Measurements from ENCODE around the gene MYBBP1A.

Gene MYBBP1A

DNA sequence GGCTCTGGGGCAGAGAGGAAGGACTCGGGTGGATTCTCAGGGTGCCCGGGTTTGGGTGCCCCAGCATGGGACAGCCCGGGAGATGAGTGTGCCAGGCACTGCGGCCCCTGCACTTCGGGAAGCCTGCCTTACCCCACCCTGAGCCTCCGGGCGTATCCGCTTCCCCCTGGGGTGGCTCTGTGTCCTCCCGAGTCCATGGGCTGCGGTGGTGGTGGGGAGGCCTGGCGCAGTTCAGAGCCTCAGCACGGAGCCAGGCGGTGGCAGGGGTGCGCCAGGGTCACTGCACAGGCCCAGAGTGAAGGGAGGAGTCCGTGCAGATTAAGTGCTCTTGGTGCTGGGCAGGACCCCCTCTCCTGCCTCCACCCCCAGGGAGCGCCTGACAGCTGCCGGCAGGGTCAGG is 20.7 kb downstream of the MYBBP1A start:
- no peak for DNase-seq

DNA sequence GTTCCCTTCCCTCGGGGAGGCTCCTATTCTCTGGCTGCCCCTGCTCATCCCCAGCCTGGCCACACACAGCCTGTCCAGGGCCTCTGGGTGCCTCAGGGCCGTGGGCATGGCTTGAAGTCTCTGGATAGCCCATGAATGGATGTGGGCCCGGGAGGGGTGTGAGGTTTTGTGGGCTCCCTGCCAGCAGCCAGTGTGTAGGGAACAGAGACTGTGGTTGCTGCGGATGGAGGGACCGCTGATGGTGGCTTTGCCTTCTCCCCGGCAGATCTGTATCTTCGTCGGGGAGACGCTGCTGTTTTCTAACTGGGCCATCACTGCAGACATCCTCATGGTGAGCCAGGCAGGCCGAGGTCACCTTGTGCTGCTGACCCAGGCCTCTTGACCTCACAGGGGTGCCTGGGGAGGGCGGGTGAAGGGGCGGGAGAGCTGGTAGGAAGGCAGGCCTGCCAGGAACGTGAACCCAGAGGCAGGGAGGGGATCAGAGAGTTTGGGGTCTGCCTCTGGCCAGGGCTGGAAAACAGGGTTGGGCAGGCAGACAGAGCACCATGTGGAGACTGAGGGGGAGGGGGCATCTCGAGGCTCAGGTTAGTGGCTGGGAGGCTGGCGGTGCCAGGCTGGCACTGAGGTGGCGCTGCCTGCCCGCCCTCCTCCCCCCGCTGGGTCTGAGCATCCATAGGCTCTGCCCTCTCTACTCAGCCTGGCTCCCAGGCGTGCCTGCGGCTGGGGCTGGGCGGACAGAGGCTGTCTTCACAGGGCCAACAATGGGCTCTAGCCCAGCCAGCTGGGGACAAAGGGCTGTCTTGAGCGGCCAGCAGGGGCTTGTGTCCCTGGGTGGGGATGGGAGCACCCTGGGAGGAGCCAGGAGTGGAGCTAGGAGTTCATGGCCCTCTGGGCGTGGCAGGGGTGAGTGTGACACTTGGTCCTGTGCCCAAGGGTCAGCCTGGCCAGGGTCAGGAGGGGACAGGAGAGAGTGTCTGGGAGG is 21.4 kb downstream of the MYBBP1A start:
- no peak for DNase-seq

DNA sequence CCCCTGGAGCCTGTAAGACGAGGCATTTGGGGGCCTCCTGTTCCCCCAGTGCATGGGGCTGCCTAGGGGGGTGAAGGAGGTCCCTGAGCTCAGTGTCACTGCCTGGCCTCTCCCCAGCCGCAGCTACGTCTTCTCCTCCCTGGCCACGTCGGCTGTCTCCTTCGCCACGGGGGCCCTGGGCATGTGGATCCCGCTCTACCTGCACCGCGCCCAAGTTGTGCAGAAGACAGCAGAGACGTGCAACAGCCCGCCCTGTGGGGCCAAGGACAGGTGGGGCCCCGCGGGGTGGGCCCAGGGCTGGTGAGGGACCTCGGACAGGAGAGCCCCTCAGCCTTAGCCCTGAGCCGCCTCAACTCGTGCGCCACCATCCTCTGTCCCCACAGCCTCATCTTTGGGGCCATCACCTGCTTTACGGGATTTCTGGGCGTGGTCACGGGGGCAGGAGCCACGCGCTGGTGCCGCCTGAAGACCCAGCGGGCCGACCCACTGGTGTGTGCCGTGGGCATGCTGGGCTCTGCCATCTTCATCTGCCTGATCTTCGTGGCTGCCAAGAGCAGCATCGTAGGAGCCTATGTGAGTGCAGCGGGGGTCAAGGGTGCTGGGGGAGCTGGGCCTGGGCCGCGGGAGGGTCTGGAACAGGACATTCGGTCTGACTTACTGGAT is 22.2 kb downstream of the MYBBP1A start:
- DNase-seq = no peak

GRCh38 chr17:4531988-4532736 is 23.0 kb downstream of the MYBBP1A start:
- DNase-seq = no peak

DNA sequence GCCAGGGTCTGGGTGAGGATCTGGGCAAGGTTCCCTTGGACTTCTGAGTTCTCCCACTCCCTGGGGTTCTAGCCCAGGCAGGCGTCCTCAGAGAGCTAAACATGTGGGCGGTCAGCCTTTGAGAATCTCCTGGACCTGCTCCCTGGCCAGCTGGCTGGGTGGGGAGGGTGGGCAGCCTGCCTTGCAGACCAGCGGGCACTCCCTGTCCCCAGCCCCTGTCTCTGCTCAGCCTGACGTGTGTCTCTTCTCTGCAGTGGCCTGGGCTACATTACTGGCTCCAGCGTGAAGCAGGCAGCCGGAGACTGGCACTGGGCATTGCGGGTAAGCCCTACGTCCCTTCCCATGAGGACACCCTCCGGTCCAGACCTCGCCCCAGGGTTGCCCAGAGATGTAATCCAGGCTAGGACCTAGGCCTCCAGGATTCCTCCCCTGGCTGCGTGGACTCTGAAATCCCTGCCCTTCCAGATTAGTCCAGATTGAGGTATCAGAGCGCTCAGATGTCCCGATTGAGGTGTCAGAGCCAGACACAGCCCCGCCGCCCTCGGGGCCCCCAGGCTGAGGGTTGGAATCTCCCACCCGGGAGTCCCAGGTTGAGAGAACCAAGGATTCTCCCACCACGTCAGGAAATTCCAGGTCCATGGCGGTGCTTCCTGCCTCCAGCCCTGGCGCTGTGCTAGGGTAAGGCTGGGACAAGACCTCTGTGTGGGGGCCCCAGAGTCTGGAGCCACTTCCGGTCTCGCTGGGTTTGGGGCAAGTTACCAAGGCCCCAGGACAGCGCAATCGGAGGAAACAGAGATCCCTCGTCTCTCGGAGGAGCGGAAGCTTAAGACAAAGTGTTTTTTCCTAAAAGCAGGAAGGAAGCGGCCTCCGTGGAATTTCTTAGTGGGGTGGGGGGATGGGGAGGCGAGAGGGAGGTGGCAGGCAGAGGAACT is 24.1 kb downstream of the MYBBP1A start:
- no peak for DNase-seq

DNA sequence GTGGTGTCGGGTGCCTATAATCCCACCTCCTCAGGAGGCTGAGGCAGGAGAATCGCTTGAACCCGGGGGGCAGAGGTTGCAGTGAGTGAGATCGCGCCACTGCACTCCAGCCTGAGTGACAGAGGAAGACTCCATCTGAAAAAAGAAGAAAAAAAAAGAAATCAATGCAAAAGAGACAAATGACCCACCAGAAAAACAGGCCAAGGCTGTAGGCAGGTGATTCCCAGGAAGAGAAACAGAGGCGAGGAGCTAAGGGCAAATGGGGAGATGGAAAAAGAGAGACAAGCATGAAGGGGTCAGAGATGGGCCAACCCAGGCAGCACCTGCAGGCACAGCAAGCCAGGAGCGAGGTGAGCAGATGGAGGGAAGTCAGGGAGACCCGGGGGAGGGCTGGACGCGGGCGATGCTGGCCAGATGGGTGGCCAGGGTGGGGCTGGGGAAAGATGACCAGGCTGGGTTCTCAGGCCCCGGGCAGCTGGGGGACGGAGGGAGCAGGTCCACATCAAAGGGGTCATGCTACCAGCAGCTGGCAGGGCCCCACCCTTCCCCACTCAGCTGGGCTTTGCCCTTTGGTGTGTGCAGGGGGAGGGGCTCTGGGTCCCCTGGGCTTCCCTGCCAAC is 25.5 kb downstream of the MYBBP1A start:
- DNase-seq = no peak

DNA sequence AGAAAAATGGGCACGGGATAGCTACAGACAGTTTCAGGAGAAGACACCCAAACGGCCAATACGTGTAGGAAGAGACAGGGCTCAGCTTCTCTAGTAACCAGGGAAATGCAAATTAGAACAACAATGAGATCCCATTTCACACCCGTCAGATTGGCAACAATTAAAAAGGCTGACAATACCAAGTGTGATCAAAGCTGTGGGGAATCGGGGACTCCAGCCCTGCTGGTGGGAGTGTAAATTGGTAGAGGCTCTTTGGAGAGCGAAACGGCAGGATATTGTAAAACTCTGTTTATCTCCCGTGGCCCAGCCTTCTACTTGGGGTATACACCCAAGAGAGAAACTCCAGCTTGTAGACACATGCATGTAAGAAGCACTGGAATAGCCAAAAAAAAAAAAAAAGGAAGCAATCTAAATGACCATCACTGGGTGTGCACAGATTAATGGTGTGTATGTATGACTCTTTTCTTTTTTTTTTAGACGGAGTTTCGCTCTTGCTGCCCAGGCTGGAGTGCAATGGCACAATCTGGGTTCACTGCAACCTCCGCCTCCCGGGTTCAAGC is 27.5 kb downstream of the MYBBP1A start:
- DNase-seq = no peak

DNA sequence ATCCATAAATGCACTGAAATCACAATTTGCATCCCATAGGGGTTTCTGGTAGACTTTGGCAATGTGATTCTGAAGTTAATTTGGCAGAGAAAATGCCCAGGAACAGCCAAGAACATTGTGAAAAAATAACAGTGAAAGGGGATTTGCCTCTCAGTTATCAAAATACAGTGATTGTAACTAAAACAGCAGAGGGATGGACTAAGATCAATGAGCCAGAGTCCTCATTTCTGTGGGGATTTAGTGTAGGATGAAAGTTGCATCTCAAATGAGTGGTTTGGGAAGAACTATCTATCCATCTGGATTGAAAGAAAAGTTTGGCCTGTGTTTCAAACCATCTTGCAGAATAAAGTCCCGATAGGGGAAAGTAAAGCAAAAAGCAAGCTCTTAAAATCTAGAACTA is 28.1 kb downstream of the MYBBP1A start:
- no peak for DNase-seq

GRCh38 chr17:4525691-4526397 is 29.3 kb downstream of the MYBBP1A start:
- no peak for DNase-seq

DNA sequence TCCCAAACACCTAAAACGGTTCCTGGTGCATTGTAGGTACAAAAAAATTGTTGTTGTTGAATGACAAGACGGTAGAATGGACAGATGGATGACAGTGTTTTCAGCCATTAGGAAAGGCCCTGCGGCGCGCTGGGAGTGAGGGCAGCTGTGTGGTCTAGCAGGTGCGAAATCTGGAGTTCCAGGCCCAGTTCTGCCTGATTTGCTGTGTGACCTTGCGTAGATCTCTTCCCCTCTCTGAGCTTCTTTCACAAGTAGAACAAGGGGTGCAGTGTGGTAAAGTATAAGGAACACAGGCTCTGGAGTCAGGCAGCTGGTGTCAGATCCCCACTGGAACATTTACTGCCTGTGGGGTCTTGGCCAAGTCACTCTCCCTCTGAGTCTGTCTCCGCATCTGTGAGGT is 31.2 kb downstream of the MYBBP1A start:
- DNase-seq = no peak

DNA sequence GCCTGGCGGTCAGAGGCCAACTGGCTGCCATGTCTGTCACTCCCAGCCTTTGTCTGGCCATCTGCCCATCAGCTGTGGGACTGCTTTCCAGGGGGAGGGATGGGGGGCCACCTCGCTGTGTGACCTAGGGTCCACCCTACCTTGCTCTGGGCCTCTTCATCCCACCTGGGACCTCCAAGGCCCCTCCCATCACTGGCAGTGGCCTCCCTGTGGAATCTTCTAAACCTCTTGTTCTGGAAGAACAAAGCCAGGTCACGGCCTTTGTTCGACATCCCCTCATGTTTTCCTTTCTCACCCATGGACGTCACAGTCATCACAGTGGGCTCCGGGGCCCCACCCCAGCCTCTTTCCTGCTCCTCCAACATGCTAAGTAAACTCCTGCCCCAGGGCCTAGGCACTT is 32.5 kb downstream of the MYBBP1A start:
- no peak for DNase-seq

DNA sequence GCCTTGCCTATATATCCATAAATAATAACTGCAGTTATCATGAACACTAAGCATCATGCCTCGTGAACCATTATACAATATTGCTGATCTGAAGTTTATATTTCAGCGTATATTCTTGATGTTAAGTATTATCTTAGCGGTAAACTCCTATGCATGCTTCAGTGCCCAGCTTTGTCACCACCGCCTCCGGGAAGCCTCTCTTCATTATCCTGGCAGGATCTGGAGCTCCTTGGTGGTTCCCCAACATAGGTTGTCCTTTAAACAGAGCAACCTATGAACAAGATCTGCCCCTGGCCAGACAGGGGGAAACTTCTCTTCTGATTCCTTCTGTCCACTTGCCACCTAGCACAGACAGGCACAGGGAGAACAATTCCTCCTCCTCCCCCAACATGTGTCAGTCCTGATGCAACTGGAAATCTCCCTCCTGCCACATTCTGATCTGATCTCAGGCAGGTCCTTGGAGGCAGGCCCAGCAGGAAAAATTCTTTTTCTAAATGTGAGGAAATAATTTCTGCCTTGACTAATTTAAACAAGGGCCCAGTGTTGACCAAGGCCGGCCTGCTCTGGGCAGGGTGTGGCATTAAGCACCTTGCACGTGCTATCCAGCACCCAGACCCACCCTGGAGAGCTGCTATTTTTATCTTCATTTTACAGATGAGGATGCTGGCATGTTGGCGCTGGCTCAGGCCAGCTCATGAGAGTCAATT is 34.1 kb downstream of the MYBBP1A start:
- DNase-seq = no peak

GRCh38 chr17:4520060-4520893 is 34.9 kb downstream of the MYBBP1A start:
- DNase-seq = no peak

GRCh38 chr17:4519361-4519788 is 35.8 kb downstream of the MYBBP1A start:
- no peak for DNase-seq

GRCh38 chr17:4518901-4519300 is 36.3 kb downstream of the MYBBP1A start:
- no peak for DNase-seq

DNA sequence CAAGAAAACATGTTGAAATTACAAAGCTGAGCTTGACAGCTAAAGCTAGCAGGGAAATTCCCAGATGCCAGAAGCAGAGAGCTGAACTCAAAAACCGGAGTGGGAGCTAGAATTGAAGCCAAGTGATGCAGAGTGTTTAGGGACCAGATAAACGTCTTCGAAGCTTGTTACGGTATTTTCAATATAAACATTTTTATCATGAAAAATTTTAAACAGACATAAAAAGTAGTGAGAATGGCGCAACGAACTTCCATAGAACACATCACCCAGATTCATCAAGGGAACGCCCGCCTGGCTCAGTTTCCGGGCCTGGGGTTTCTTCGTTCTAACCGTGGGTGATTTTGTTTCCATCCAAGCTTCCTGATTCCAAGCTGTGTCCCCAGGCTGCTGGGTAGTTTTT is 38.4 kb downstream of the MYBBP1A start:
- DNase-seq = no peak

DNA sequence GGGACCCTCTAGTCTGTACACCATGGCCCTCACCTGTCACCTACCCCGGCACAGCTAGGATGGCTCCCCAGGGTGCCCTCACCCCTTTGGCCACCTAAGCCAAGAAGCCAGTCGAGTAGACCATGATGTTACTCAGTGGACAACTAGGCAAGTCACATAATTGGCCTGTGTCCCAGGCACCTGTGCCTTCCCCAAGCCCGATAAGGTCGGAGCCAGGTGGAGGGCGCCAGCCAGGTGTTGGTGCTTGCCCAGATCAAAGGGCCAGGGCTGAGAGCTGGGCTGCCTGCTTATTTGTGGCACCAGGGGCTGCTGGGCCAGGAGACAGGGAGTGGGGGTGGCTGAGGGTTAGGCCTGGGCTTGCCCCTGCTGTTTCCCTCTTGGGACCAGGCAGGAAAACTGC is 39.7 kb downstream of the MYBBP1A start:
- DNase-seq = no peak

- DNase-seq = no peak
Observed at GRCh38 chr17:4514779-4515178, 40.4 kb downstream of the MYBBP1A start.

GRCh38 chr17:4514206-4514605 is 41.0 kb downstream of the MYBBP1A start:
- DNase-seq = no peak
